ENCODE data around the gene PCID2.

PCID2 gene

DNA sequence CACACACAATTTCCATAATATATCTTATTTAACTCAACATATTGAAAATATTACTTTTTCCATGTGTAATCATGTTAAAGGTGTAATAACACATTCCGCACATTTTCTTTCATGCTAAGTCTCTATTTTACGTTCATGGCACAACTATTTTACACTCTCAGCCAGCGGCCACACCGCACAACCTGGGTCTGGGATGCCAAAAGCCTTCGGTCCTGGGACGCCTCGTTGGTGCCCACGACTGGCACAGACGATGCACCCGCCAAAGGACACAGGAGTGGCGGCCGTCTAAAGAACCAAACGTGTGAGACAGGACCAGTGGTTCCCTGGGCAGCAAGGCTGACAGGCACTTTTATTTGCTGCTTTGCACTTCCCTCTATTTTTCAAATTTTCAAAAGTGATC is 60.1 kb downstream of the PCID2 start:
- no peak for FAIRE-seq

DNA sequence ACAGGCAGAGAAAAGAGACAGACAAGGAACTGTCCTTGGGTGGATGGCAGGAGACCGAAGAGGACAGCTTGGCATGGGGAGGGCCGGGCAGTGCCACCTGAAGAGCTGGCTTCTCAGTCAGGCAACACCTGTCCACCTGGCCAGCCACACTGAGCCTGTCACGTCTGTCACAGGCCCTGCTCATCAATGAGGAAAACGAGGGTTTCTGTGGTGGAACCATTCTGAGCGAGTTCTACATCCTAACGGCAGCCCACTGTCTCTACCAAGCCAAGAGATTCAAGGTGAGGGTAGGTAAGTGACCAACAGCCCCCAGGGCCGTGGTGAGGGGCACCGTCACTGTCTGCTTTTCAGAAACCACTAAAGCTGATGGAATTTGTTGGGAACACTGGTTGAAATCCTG is 61.3 kb downstream of the PCID2 start:
- DNase-seq (ENCODE audit: insufficient read length, low spot score) (no peak), FAIRE-seq (no peak)
- TF ChIP-seq, protein P1, sequence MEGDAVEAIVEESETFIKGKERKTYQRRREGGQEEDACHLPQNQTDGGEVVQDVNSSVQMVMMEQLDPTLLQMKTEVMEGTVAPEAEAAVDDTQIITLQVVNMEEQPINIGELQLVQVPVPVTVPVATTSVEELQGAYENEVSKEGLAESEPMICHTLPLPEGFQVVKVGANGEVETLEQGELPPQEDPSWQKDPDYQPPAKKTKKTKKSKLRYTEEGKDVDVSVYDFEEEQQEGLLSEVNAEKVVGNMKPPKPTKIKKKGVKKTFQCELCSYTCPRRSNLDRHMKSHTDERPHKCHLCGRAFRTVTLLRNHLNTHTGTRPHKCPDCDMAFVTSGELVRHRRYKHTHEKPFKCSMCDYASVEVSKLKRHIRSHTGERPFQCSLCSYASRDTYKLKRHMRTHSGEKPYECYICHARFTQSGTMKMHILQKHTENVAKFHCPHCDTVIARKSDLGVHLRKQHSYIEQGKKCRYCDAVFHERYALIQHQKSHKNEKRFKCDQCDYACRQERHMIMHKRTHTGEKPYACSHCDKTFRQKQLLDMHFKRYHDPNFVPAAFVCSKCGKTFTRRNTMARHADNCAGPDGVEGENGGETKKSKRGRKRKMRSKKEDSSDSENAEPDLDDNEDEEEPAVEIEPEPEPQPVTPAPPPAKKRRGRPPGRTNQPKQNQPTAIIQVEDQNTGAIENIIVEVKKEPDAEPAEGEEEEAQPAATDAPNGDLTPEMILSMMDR (IDR thresholded peaks at IDR 0.05; ENCODE audit: insufficient read depth, missing control alignments): no peak

More for the DNA sequence above, 60.1 kb downstream of the PCID2 start:
- DNase-seq (ENCODE audit: insufficient read length, low spot score): no peak
- TF ChIP-seq, protein P1 (IDR thresholded peaks at IDR 0.05; ENCODE audit: insufficient read depth, missing control alignments): no peak

DNA sequence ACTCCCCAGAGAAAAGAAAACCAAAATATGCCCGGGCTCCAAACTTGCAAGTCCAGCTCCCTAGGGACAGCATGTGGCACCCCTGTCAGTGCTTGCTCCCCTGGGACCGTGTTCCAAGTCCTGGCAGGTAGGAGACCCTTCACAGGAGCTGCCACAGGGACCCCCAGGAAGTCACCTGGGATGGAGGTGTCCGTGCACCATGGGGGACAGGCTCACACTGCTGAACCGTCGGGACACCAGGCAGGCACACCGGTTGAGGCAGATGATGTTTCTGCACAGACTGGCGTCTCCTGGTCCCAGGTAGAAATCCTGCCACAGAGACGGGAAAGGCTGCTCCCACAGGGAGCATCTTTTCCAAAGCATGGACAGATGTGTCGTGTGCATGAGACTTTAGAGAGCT is 61.7 kb downstream of the PCID2 start:
- no peak for FAIRE-seq
- TF ChIP-seq, protein P1 (IDR thresholded peaks at IDR 0.05; ENCODE audit: insufficient read depth, missing control alignments): no peak
- DNase-seq (ENCODE audit: insufficient read length, low spot score): no peak

DNA sequence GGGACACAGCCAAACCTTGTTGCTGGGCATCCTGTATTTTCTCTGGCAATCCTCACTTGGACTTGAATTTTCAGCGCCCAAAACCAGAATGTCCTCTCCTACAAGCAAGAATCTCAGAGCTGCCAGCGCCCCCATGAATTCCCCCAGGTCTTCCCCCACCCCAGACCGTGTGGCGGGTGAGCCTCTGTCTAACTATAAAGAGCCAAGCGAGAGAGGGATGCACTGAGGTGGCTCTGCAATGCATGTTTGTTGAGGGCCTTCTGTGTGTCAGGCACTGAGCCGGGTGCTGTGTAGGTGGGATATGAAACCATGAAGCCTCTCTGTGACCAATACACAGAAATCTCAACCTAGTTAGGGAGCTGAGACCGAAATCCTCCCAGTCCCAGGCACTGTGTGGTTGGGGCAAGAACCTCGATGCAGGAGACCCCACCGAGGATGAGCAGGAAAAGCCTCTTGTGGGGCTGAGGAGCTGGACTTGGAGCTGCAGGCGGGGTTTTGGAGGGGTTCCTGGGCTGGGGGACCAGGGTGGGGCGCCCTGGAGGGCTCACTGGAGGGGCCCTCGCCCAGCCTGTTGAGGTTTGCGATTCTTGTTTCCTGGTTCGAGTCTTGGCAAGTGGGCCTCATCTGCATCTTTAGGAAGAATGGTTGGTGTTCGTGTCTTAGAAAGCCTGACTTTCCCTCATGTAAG is 62.4 kb downstream of the PCID2 start:
- FAIRE-seq (no peak), DNase-seq (ENCODE audit: insufficient read length, low spot score) (no peak)
- TF ChIP-seq, protein P1 (IDR thresholded peaks at IDR 0.05; ENCODE audit: insufficient read depth, missing control alignments): no peak

DNA sequence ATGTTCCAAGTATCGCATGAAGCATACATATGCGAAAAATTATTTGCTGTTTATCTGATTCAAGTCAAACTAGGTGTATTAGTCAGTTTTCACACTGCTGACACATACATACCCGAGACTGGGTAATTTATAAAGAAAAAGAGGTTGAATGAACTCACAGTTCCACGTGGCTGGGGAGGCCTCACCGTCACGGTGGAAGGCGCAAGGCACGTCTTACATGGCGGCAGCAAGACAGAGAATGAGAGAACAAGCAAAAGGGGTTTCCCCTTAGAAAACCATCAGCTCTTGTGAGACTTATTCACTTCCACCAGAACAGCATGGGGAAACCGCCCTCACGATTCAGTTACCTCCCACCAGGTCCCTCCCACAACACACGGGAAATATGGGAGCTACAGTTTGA is 63.0 kb downstream of the PCID2 start:
- TF ChIP-seq, protein P1 (IDR thresholded peaks at IDR 0.05; ENCODE audit: insufficient read depth, missing control alignments): no peak
- no peak for FAIRE-seq
- no peak for DNase-seq (ENCODE audit: insufficient read length, low spot score)

DNA sequence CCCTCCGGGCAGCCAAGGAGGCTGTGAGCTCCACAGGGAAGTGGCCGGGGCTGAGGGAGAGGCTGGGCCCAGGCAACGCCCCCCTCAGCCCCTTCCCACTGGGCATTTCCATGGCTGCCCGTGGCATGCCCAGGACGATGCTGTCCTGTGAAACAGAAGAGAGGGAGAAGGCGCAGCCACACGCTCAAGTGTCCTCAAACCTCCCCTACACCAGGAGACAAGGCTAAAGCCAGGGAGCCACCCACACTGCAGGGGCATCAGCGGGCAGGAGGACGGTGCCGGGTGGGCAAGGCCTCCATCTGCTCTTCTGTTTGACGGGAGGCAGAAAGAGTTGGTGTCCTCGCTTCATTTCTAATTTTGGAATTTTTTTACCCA is 64.2 kb downstream of the PCID2 start:
- no peak for FAIRE-seq

More for the DNA sequence above, 64.2 kb downstream of the PCID2 start:
- TF ChIP-seq, protein P1 (IDR thresholded peaks at IDR 0.05; ENCODE audit: insufficient read depth, missing control alignments): no peak
- no peak for DNase-seq (ENCODE audit: insufficient read length, low spot score)
